ENCODE measurements around the gene SLC35F6. TPM values are rescaled to one million over a fixed set of nuclear protein-coding genes. Genes with fewer than 3 reads are reported as not detected.

SLC35F6 gene
- total RNA-seq, 1 experiment from 2014 or later = 33.9 TPM

DNA sequence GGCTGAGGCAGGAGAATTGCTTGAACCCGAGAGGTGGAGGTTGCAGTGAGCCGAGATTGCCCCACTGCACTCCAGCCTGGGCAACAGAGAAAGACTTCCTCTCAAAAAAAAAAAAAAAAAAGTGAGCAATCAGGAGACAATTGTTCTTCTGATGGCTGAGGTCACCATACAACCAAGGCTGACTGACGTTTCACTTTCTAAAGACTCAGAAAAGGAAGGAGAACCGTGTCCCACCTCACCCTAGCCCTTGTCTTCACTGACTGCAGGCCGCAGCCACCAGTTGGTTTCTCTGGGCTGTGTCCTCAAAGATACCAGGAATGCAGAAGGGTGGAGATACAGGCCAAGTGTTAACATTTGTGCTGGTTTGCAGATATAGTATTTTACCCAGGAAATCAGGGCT lies 7.7 kb upstream of the SLC35F6 start:
- Histone ChIP-seq H3K36me3 (ENCODE audit: low read depth, low read length) (no peaks in the 10 kb centered on the region), H3K4me3 (ENCODE audit: low read length) (no peak overlapping the region), H3F3A (ENCODE audit: low read length, unreplicated experiment) (no peaks in the 10 kb centered on the region), H4K20me1 (ENCODE audit: low read length) (no peaks in the 10 kb centered on the region), H3K4me1 (ENCODE audit: insufficient read depth, low read length) (peaks cover 17% of the 10 kb centered on the region), H3K9me3 (ENCODE audit: low read length) (no peaks in the 10 kb centered on the region), H2AFZ (ENCODE audit: low read length) (no peak overlapping the region), H3K9me2 (replicated peaks; ENCODE audit: low read length) (no peaks in the 10 kb centered on the region), H3K79me2 (ENCODE audit: low read length) (no peaks in the 10 kb centered on the region), H3K27ac (ENCODE audit: low read length) (no peak overlapping the region), H3K4me2 (ENCODE audit: low read length) (no peak overlapping the region), H3K9ac (ENCODE audit: low read length) (no peak overlapping the region), H3K27me3 (ENCODE audit: low read length) (no peaks in the 10 kb centered on the region)
- no TSS peak for BruUV-seq (replicated peaks)
- no peak for TF ChIP-seq EZH2phosphoT487 (IDR thresholded peaks at IDR 0.05; ENCODE audit: borderline replicate concordance, low read length)
- no peak for TF ChIP-seq EZH2 (IDR thresholded peaks at IDR 0.05; ENCODE audit: low read length, unreplicated experiment)
- TF ChIP-seq, protein P1, sequence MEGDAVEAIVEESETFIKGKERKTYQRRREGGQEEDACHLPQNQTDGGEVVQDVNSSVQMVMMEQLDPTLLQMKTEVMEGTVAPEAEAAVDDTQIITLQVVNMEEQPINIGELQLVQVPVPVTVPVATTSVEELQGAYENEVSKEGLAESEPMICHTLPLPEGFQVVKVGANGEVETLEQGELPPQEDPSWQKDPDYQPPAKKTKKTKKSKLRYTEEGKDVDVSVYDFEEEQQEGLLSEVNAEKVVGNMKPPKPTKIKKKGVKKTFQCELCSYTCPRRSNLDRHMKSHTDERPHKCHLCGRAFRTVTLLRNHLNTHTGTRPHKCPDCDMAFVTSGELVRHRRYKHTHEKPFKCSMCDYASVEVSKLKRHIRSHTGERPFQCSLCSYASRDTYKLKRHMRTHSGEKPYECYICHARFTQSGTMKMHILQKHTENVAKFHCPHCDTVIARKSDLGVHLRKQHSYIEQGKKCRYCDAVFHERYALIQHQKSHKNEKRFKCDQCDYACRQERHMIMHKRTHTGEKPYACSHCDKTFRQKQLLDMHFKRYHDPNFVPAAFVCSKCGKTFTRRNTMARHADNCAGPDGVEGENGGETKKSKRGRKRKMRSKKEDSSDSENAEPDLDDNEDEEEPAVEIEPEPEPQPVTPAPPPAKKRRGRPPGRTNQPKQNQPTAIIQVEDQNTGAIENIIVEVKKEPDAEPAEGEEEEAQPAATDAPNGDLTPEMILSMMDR (conservative IDR thresholded peaks at IDR 0.05; ENCODE audit: low read depth, low read length) = no peak
- intact Hi-C loops (cut with micrococcal nuclease) = no loop called here
- POLR2A ChIA-PET (ENCODE audit: unreplicated experiment) = no interaction called here
- no peak for ATAC-seq
- CTCF ChIA-PET = interaction anchor here (0.7 kb wide), 1 partner anchor 149 kb away, joined by 4 read pairs; no protein-coding TSS in a partner anchor
- no peak for DNase-seq

DNA sequence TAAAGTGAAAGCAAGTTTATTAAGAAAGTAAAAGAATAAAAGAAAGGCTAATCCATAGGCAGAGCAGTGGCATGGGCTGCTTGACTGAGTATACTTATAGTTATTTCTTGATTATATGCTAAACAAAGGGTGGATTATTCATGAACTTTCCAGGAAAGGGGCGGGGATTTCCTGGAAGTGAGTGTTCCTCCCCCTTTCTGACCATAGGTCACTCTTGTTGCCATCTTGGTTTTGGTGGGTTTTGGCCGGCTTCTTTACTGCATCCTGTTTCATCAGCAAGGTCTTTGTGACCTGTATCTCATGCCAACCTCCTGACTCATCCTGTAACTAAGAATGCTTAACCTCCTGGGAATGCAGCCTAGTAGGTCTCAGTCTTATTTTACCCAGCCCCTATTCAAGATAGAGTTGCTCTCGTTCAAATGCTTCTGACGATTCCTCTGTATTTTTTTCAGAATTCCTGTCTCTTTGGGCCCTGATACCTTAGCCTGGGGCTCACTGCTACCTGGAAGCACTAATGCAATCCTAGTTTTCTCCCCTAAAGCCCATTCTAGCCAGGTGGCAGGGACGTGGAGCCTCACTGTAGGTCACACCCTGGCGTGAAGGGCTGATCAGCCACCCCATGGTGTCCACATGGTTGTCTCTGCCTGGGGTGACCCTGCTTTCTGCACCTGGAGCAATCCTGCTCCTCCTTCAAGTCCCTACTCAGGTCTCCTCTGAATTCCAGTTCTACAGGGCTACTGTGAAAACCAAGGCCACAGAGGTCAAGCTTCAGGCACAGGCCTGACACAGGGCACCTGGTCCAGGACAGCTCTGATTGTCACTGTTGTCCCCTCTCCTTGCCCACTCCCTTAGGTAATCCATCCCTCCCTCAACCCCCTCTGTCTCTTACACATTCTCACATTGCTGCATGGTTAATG lies 6.0 kb upstream of the SLC35F6 start:
- H3K9me2 ChIP-seq (replicated peaks; ENCODE audit: low read length) = no peaks in the 10 kb centered on the region
- POLR2A ChIA-PET (ENCODE audit: unreplicated experiment) = no interaction called here
- peak; percentile 97 for DNase-seq
- TSS peak; percentile 98 for BruUV-seq (replicated peaks)
- TF ChIP-seq EZH2 (IDR thresholded peaks at IDR 0.05; ENCODE audit: low read length, unreplicated experiment) (no peak), EZH2phosphoT487 (IDR thresholded peaks at IDR 0.05; ENCODE audit: borderline replicate concordance, low read length) (no peak)
- TF ChIP-seq, protein P1 (conservative IDR thresholded peaks at IDR 0.05; ENCODE audit: low read depth, low read length) = no peak
- peak overlapping the region; percentile 71 for H3K4me2 ChIP-seq (ENCODE audit: low read length)
- no peaks in the 10 kb centered on the region for H3K36me3 ChIP-seq (ENCODE audit: low read depth, low read length)
- H3K27ac ChIP-seq (ENCODE audit: low read length) = peak overlapping the region; percentile 77
- H3K4me3 ChIP-seq (ENCODE audit: low read length) = no peak overlapping the region
- H3K27me3 ChIP-seq (ENCODE audit: low read length) = no peaks in the 10 kb centered on the region
- peak overlapping the region; percentile 16; the same call in 1 of the 2 replicates for H3K9ac ChIP-seq (ENCODE audit: low read length)
- CTCF ChIA-PET = no interaction called here
- peak; percentile 94 for ATAC-seq
- H3K79me2 ChIP-seq (ENCODE audit: low read length) = no peaks in the 10 kb centered on the region
- H2AFZ ChIP-seq (ENCODE audit: low read length) = peak overlapping the region; percentile 48
- peaks cover 17% of the 10 kb centered on the region for H3K4me1 ChIP-seq (ENCODE audit: insufficient read depth, low read length)
- H3K9me3 ChIP-seq (ENCODE audit: low read length) = no peaks in the 10 kb centered on the region
- H4K20me1 ChIP-seq (ENCODE audit: low read length) = no peaks in the 10 kb centered on the region
- H3F3A ChIP-seq (ENCODE audit: low read length, unreplicated experiment) = no peaks in the 10 kb centered on the region
- intact Hi-C loops (cut with micrococcal nuclease) = no loop called here
